Loucy (cell line): Measurements from ENCODE around the gene ATP8B3.

Experiments
- H2AFZ ChIP-seq: fragments of 200-600 bp; sonication (generic); 2 replicates; pipeline ENCODE4 v1.6.0; 2016; ENCODE audit warnings: antibody characterized with exemption, mild to moderate bottlenecking, low read length, moderate library complexity
- H3F3A ChIP-seq: fragments of 200-600 bp; 2 replicates; pipeline ENCODE4 v1.6.0; 2016; ENCODE audit warnings: antibody characterized with exemption, low read depth, mild to moderate bottlenecking
- H3K27me3 ChIP-seq: fragments of 200-600 bp; sonication (generic); 2 replicates; pipeline ENCODE4 v1.6.1; 2014; ENCODE audit warnings: low read length, mild to moderate bottlenecking; ENCODE audit not compliant: insufficient read depth, poor library complexity, severe bottlenecking
- H3K36me3 ChIP-seq: fragments of 200-600 bp; sonication (generic); 2 replicates; pipeline ENCODE4 v1.6.1; 2016; ENCODE audit warnings: low read length; ENCODE audit not compliant: insufficient read depth
- H3K4me1 ChIP-seq: fragments of 200-600 bp; sonication (generic); 2 replicates; pipeline ENCODE4 v1.5.1; 2014; ENCODE audit warnings: low read length, mild to moderate bottlenecking; ENCODE audit not compliant: insufficient read depth, poor library complexity, severe bottlenecking
- H3K4me2 ChIP-seq: fragments of 200-600 bp; sonication (generic); 2 replicates; pipeline ENCODE4 v1.6.0; 2014; ENCODE audit warnings: antibody characterized with exemption, low read length, low read depth, mild to moderate bottlenecking; ENCODE audit not compliant: poor library complexity, severe bottlenecking
- H3K4me3 ChIP-seq: fragments of 200-600 bp; sonication (generic); 2 replicates; pipeline ENCODE4 v1.5.1; 2014; ENCODE audit warnings: low read length, mild to moderate bottlenecking, mixed read lengths; ENCODE audit not compliant: poor library complexity, severe bottlenecking
- H3K79me2 ChIP-seq: fragments of 200-600 bp; sonication (generic); 2 replicates; pipeline ENCODE4 v1.6.1; 2014; ENCODE audit warnings: low read length; ENCODE audit not compliant: insufficient read depth
- H3K9ac ChIP-seq: fragments of 200-600 bp; sonication (generic); 2 replicates; pipeline ENCODE4 v1.6.0; 2014; ENCODE audit warnings: mild to moderate bottlenecking, low read depth, low read length, moderate library complexity; ENCODE audit not compliant: poor library complexity, severe bottlenecking
- H3K9me2 ChIP-seq: fragments of 200-600 bp; sonication (generic); replicated peaks from 2 replicates; pipeline ENCODE4 v1.6.1; 2016; ENCODE audit warnings: low read depth, low read length, mixed read lengths
- H3K9me3 ChIP-seq: fragments of 200-600 bp; sonication (generic); 2 replicates; pipeline ENCODE4 v1.6.1; 2014; ENCODE audit warnings: mild to moderate bottlenecking, antibody characterized with exemption, low read length, low read depth; ENCODE audit not compliant: insufficient read depth
- H4K20me1 ChIP-seq: fragments of 200-600 bp; sonication (generic); 2 replicates; pipeline ENCODE4 v1.6.0; 2014; ENCODE audit warnings: antibody characterized with exemption, low read length, mild to moderate bottlenecking; ENCODE audit not compliant: insufficient read depth, poor library complexity, severe bottlenecking
- EZH2phosphoT487 ChIP-seq: fragments of 200-600 bp; IDR thresholded peaks from 2 replicates; pipeline ENCODE4 v1.6.1; 2018; ENCODE audit warnings: antibody characterized with exemption, mild to moderate bottlenecking, moderate library complexity, borderline replicate concordance
- TF ChIP-seq, protein P1 (sequence below): fragments of 200-600 bp; sonication (generic); conservative IDR thresholded peaks from 2 replicates; pipeline ENCODE4 v1.5.1; 2014; ENCODE audit warnings: mild to moderate bottlenecking, antibody characterized with exemption, low read length

The ATP8B3 gene

DNA sequence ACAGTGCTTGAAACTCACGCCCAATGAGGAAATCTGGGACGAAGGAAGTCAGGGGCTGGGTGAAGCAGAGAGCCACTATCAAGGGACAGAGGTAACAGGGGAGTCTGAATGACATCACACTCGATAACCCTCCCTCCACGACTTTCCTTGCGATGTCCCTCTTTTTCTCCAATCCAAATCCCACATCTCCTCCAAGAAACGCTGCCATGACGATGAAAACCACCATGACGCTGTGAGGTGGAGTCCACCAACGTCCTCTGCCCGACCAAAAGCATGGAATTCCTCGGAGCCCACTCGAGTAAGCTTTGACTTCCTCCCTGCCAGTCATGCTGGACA, 35.2 kb upstream of the ATP8B3 start:
- TF ChIP-seq, protein P1, sequence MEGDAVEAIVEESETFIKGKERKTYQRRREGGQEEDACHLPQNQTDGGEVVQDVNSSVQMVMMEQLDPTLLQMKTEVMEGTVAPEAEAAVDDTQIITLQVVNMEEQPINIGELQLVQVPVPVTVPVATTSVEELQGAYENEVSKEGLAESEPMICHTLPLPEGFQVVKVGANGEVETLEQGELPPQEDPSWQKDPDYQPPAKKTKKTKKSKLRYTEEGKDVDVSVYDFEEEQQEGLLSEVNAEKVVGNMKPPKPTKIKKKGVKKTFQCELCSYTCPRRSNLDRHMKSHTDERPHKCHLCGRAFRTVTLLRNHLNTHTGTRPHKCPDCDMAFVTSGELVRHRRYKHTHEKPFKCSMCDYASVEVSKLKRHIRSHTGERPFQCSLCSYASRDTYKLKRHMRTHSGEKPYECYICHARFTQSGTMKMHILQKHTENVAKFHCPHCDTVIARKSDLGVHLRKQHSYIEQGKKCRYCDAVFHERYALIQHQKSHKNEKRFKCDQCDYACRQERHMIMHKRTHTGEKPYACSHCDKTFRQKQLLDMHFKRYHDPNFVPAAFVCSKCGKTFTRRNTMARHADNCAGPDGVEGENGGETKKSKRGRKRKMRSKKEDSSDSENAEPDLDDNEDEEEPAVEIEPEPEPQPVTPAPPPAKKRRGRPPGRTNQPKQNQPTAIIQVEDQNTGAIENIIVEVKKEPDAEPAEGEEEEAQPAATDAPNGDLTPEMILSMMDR, result no peak
- TF ChIP-seq EZH2phosphoT487, result no peak
- Histone ChIP-seq H3K4me1 (peaks cover 23% of the 10 kb centered on the region), H3K27me3 (peaks cover 4% of the 10 kb centered on the region), H3K4me2 (peak overlapping the region; percentile 100), H4K20me1 (peaks cover 52% of the 10 kb centered on the region), H3K79me2 (peaks cover 59% of the 10 kb centered on the region), H3F3A (no peaks in the 10 kb centered on the region), H3K36me3 (no peaks in the 10 kb centered on the region), H3K4me3 (peak overlapping the region; percentile 98), H3K9me2 (no peaks in the 10 kb centered on the region), H2AFZ (no peak overlapping the region), H3K9me3 (no peaks in the 10 kb centered on the region), H3K9ac (peak overlapping the region; percentile 96)

DNA sequence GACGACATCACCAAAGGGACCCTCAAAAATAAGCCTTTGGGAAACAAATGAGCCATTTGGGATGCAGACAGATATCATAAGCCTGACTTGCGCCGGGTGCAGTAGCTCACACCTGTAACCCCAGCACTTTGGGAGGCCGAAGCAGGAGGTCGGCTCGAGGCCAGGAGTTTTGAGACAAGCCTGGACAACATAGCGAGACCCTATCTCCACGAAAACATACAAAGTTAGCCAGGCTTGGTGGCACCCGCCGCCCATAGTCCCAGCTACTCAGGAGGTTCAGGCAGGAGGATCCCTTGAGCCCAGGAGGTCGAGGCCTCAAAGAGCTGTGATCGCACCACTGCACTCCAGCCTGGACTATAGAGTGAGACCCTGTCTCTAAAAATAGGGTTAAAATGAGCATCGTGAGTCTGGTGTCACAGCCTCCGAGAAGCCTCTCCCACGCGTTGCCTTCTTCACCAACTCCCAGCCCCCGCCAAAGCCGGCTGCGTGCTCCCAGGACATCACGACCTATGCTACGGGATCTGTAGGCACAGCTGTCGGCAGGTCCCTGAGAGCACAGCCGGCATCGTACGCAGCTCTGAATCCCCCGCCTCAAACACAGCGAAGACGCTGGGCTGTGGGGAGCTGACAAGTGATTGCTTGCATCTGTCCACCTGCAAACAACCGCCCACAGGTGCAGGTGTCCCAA, 34.6 kb upstream of the ATP8B3 start:
- no peak overlapping the region for H2AFZ ChIP-seq
- peak overlapping the region; percentile 98 for H3K4me3 ChIP-seq
- H3K36me3 ChIP-seq, result no peaks in the 10 kb centered on the region
- H3F3A ChIP-seq, result no peaks in the 10 kb centered on the region
- no peaks in the 10 kb centered on the region for H3K9me3 ChIP-seq
- no peak for TF ChIP-seq EZH2phosphoT487
- TF ChIP-seq, protein P1, result no peak
- H3K79me2 ChIP-seq, result peaks cover 66% of the 10 kb centered on the region
- no peaks in the 10 kb centered on the region for H3K9me2 ChIP-seq
- H3K4me2 ChIP-seq, result peak overlapping the region; percentile 100
- peak overlapping the region; percentile 96 for H3K9ac ChIP-seq
- peaks cover 53% of the 10 kb centered on the region for H4K20me1 ChIP-seq
- H3K4me1 ChIP-seq, result peaks cover 23% of the 10 kb centered on the region
- H3K27me3 ChIP-seq, result peaks cover 4% of the 10 kb centered on the region

DNA sequence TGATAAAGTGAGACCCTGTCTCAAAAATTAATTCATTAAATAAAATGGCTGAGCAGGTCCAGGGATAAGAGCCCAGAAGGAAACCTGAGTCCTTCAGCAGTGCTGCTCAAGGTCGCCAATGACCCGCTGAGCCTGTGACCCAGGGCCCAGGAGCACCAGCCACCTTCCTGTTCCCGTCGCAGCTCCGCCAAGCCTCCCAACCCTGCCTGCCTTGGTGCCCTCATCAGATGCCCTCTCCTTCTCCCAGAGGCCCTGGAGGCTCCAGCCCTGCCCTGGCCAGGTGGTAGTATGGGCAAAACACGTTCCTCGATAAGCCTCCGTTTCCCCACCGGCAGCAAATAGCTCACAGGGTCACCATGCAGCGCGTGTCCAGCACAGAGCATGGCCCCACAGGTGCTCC, 33.6 kb upstream of the ATP8B3 start:
- H3F3A ChIP-seq, result no peaks in the 10 kb centered on the region
- no peaks in the 10 kb centered on the region for H3K36me3 ChIP-seq
- H3K4me2 ChIP-seq, result peak overlapping the region; percentile 100
- H3K4me3 ChIP-seq, result peak overlapping the region; percentile 98
- no peaks in the 10 kb centered on the region for H3K9me3 ChIP-seq
- peaks cover 53% of the 10 kb centered on the region for H4K20me1 ChIP-seq
- peak overlapping the region; percentile 96 for H3K9ac ChIP-seq
- H3K79me2 ChIP-seq, result peaks cover 76% of the 10 kb centered on the region
- TF ChIP-seq EZH2phosphoT487, result no peak
- TF ChIP-seq, protein P1, result no peak
- H3K27me3 ChIP-seq, result peaks cover 4% of the 10 kb centered on the region
- no peak overlapping the region for H2AFZ ChIP-seq
- no peaks in the 10 kb centered on the region for H3K9me2 ChIP-seq
- peaks cover 23% of the 10 kb centered on the region for H3K4me1 ChIP-seq
